ENCODE measurements around the gene TXLNA.

TXLNA gene

GRCh38 chr1:32205401-32206370 is 26.2 kb downstream of the TXLNA start, which contains the start of gene IQCC:
Gene IQCC, plus strand, starts transcription at chr1:32205671. Its CDS starts 11 bp downstream, at chr1:32205682.
- in situ Hi-C loops (cut with MboI; ENCODE audit: low sequenced_read_pairs) = loop anchor here (25.0 kb wide), 1 partner anchor 157 kb away; the partner anchor contains the start of genes FAM229A and TSSK3

GRCh38 chr1:32208469-32208868 is 29.0 kb downstream of the TXLNA start:
- in situ Hi-C loops (cut with MboI; ENCODE audit: low sequenced_read_pairs) = loop anchor here (25.0 kb wide), 1 partner anchor 154 kb away; the partner anchor contains the start of genes FAM229A and TSSK3

GRCh38 chr1:32208891-32209328 is 29.4 kb downstream of the TXLNA start, which contains the start of gene DCDC2B:
Gene DCDC2B, plus strand, starts transcription at chr1:32209089. Its CDS starts 5 bp downstream, at chr1:32209094.
- in situ Hi-C loops (cut with MboI; ENCODE audit: low sequenced_read_pairs) = loop anchor here (25.0 kb wide), 1 partner anchor 153 kb away; the partner anchor contains the start of genes FAM229A and TSSK3

- in situ Hi-C loops (cut with MboI; ENCODE audit: low sequenced_read_pairs) = loop anchor here (25.0 kb wide), 1 partner anchor 146 kb away; the partner anchor contains the start of genes FAM229A and TSSK3
These were observed 36.4 kb downstream of the TXLNA start for GRCh38 chr1:32215629-32216480.

GRCh38 chr1:32216566-32216965 is 37.1 kb downstream of the TXLNA start:
- in situ Hi-C loops (cut with MboI; ENCODE audit: low sequenced_read_pairs) = loop anchor here (25.0 kb wide), 1 partner anchor 146 kb away; the partner anchor contains the start of genes FAM229A and TSSK3

GRCh38 chr1:32219022-32219421 is 39.5 kb downstream of the TXLNA start:
- in situ Hi-C loops (cut with MboI; ENCODE audit: low sequenced_read_pairs) = loop anchor here (25.0 kb wide), 1 partner anchor 143 kb away; the partner anchor contains the start of genes FAM229A and TSSK3

GRCh38 chr1:32220746-32221580 is 41.5 kb downstream of the TXLNA start:
- in situ Hi-C loops (cut with MboI; ENCODE audit: low sequenced_read_pairs) = loop anchor here (25.0 kb wide), 1 partner anchor 141 kb away; the partner anchor contains the start of genes FAM229A and TSSK3

- in situ Hi-C loops (cut with MboI; ENCODE audit: low sequenced_read_pairs) = loop anchor here (25.0 kb wide), 1 partner anchor 141 kb away; the partner anchor contains the start of genes FAM229A and TSSK3
These were observed 42.1 kb downstream of the TXLNA start for GRCh38 chr1:32221581-32221979.

GRCh38 chr1:32221980-32222755 is 42.7 kb downstream of the TXLNA start, which contains the start of the genes EIF3I and TMEM234:
Gene EIF3I, plus strand, starts transcription at chr1:32222407. Its CDS starts 35 bp downstream, at chr1:32222442.
Gene TMEM234, minus strand, starts transcription at chr1:32222353. Its CDS starts 31 bp downstream, at chr1:32222322.
- in situ Hi-C loops (cut with MboI; ENCODE audit: low sequenced_read_pairs) = loop anchor here (25.0 kb wide), 1 partner anchor 140 kb away; the partner anchor contains the start of genes FAM229A and TSSK3

GRCh38 chr1:32223683-32224082 is 44.2 kb downstream of the TXLNA start:
- in situ Hi-C loops (cut with MboI; ENCODE audit: low sequenced_read_pairs) = loop anchor here (25.0 kb wide), 1 partner anchor 139 kb away; the partner anchor contains the start of genes FAM229A and TSSK3

GRCh38 chr1:32224285-32224684 is 44.8 kb downstream of the TXLNA start:
- in situ Hi-C loops (cut with MboI; ENCODE audit: low sequenced_read_pairs) = loop anchor here (25.0 kb wide), 1 partner anchor 138 kb away; the partner anchor contains the start of genes FAM229A and TSSK3

GRCh38 chr1:32228771-32229170 is 49.3 kb downstream of the TXLNA start:
- in situ Hi-C loops (cut with MboI; ENCODE audit: low sequenced_read_pairs) = no loop called here

- in situ Hi-C loops (cut with MboI; ENCODE audit: low sequenced_read_pairs) = no loop called here
These were observed 52.5 kb downstream of the TXLNA start for GRCh38 chr1:32231843-32232432.

GRCh38 chr1:32232558-32233304 is 53.3 kb downstream of the TXLNA start:
- in situ Hi-C loops (cut with MboI; ENCODE audit: low sequenced_read_pairs) = no loop called here

GRCh38 chr1:32234792-32235191 is 55.3 kb downstream of the TXLNA start:
- in situ Hi-C loops (cut with MboI; ENCODE audit: low sequenced_read_pairs) = no loop called here

GRCh38 chr1:32239337-32239736 is 59.9 kb downstream of the TXLNA start:
- in situ Hi-C loops (cut with MboI; ENCODE audit: low sequenced_read_pairs) = no loop called here

- in situ Hi-C loops (cut with MboI; ENCODE audit: low sequenced_read_pairs) = no loop called here
These were observed 60.3 kb downstream of the TXLNA start for GRCh38 chr1:32239790-32240139.
